ENCODE data around the gene ZNF692.

Gene ZNF692

GRCh38 chr1:248842781-248843331 lies 16.0 kb downstream of the ZNF692 start:
- no peak for TF ChIP-seq CTCF (IDR thresholded peaks at IDR 0.05; ENCODE audit: low read depth, low read length)
- DNase-seq (ENCODE audit: low read depth in 2 of 2) = no peak
- H3K4me3 ChIP-seq (replicated peaks in 1 of 2; ENCODE audit: low read depth in 2 of 2, low read length in 2 of 2) = no peak overlapping the region

- DNase-seq (ENCODE audit: low read depth in 2 of 2) = peak; percentile 77 to 84
- H3K4me3 ChIP-seq (replicated peaks in 1 of 2; ENCODE audit: low read depth in 2 of 2, low read length in 2 of 2) = no peak overlapping the region
- TF ChIP-seq CTCF (IDR thresholded peaks at IDR 0.05; ENCODE audit: low read depth, low read length) = peak; percentile 62
Measured at GRCh38 chr1:248841702-248842395, 17.0 kb downstream of the ZNF692 start.

- peak in 1 of 2 donors; percentile 73 for DNase-seq (ENCODE audit: low read depth in 2 of 2)
- H3K4me3 ChIP-seq (replicated peaks in 1 of 2; ENCODE audit: low read depth in 2 of 2, low read length in 2 of 2) = no peak overlapping the region
- TF ChIP-seq CTCF (IDR thresholded peaks at IDR 0.05; ENCODE audit: low read depth, low read length) = no peak
Measured at GRCh38 chr1:248840946-248841345, 17.9 kb downstream of the ZNF692 start.

GRCh38 chr1:248839168-248839555 lies 19.7 kb downstream of the ZNF692 start:
- DNase-seq (ENCODE audit: low read depth in 2 of 2) = no peak
- peak overlapping the region; percentile 80 to 87 for H3K4me3 ChIP-seq (replicated peaks in 1 of 2; ENCODE audit: low read depth in 2 of 2, low read length in 2 of 2)
- no peak for TF ChIP-seq CTCF (IDR thresholded peaks at IDR 0.05; ENCODE audit: low read depth, low read length)

- H3K4me3 ChIP-seq (replicated peaks in 1 of 2; ENCODE audit: low read depth in 2 of 2, low read length in 2 of 2) = peak overlapping the region; percentile 80 to 87
- peak; percentile 87 to 92 for DNase-seq (ENCODE audit: low read depth in 2 of 2)
- no peak for TF ChIP-seq CTCF (IDR thresholded peaks at IDR 0.05; ENCODE audit: low read depth, low read length)
Measured at GRCh38 chr1:248838357-248839167, 20.3 kb downstream of the ZNF692 start.

- peak; percentile 98 to 99 for DNase-seq (ENCODE audit: low read depth in 2 of 2)
- TF ChIP-seq CTCF (IDR thresholded peaks at IDR 0.05; ENCODE audit: low read depth, low read length) = no peak
- H3K4me3 ChIP-seq (replicated peaks in 1 of 2; ENCODE audit: low read depth in 2 of 2, low read length in 2 of 2) = peak within 1 kb of the TSS; percentile 80 to 87
Measured at GRCh38 chr1:248837781-248838356, 21.0 kb downstream of the ZNF692 start, which contains the start of gene ZNF672. ZNF672 (plus strand) TSS chr1:248838224; CDS start chr1:248847275, 9,051 bp downstream.

All from cardiac fibroblast (primary cell).